ENCODE results near the gene CGNL1.

CGNL1 gene

GRCh38 chr15:57375827-57376695 is at the start of gene CGNL1:
TSS of gene CGNL1 (plus strand) at chr15:57376505. CDS start at chr15:57438000, 61,495 bp downstream.
- Histone ChIP-seq H4K20me1 (ENCODE audit: insufficient read depth) (no peaks in the 10 kb centered on the region), H3K4me3 (IDR thresholded peaks at IDR 0.05; ENCODE audit: insufficient read depth, low read depth, low read length) (no peak within 1 kb of the TSS), H3K27ac (no peak within 1 kb of the TSS), H3K36me3 (ENCODE audit: insufficient read depth) (no peaks in the 10 kb centered on the region), H3K4me2 (no peak within 1 kb of the TSS), H3K9ac (no peak within 1 kb of the TSS), H2AFZ (ENCODE audit: low read depth) (no peak within 1 kb of the TSS), H3K4me1 (ENCODE audit: low read depth, poor library complexity, severe bottlenecking) (no peaks in the 10 kb centered on the region), H3K79me2 (ENCODE audit: insufficient read depth, low read depth) (no peaks in the 10 kb centered on the region), H3K27me3 (ENCODE audit: insufficient read depth, low read depth) (no peaks in the 10 kb centered on the region)
- no peak for TF ChIP-seq CTCF (conservative IDR thresholded peaks at IDR 0.05; ENCODE audit: low read depth, low read length)

GRCh38 chr15:57327985-57328471 is 48.3 kb upstream of the CGNL1 start:
- H3K4me1 ChIP-seq (ENCODE audit: low read depth, poor library complexity, severe bottlenecking) = no peaks in the 10 kb centered on the region
- no peak for TF ChIP-seq CTCF (conservative IDR thresholded peaks at IDR 0.05; ENCODE audit: low read depth, low read length)
- no peaks in the 10 kb centered on the region for H4K20me1 ChIP-seq (ENCODE audit: insufficient read depth)
- H3K4me2 ChIP-seq = no peak overlapping the region
- H3K79me2 ChIP-seq (ENCODE audit: insufficient read depth, low read depth) = no peaks in the 10 kb centered on the region
- H3K27ac ChIP-seq = no peak overlapping the region
- H3K9ac ChIP-seq = no peak overlapping the region
- H3K27me3 ChIP-seq (ENCODE audit: insufficient read depth, low read depth) = no peaks in the 10 kb centered on the region
- H3K4me3 ChIP-seq (IDR thresholded peaks at IDR 0.05; ENCODE audit: insufficient read depth, low read depth, low read length) = no peak overlapping the region
- no peaks in the 10 kb centered on the region for H3K36me3 ChIP-seq (ENCODE audit: insufficient read depth)
- H2AFZ ChIP-seq (ENCODE audit: low read depth) = no peak overlapping the region

- H3K36me3 ChIP-seq (ENCODE audit: insufficient read depth) = no peaks in the 10 kb centered on the region
- H3K79me2 ChIP-seq (ENCODE audit: insufficient read depth, low read depth) = no peaks in the 10 kb centered on the region
- no peak overlapping the region for H3K9ac ChIP-seq
- H3K4me3 ChIP-seq (IDR thresholded peaks at IDR 0.05; ENCODE audit: insufficient read depth, low read depth, low read length) = no peak overlapping the region
- H3K4me2 ChIP-seq = no peak overlapping the region
- H2AFZ ChIP-seq (ENCODE audit: low read depth) = no peak overlapping the region
- H4K20me1 ChIP-seq (ENCODE audit: insufficient read depth) = no peaks in the 10 kb centered on the region
- H3K27ac ChIP-seq = no peak overlapping the region
- H3K4me1 ChIP-seq (ENCODE audit: low read depth, poor library complexity, severe bottlenecking) = no peaks in the 10 kb centered on the region
- no peak for TF ChIP-seq CTCF (conservative IDR thresholded peaks at IDR 0.05; ENCODE audit: low read depth, low read length)
- no peaks in the 10 kb centered on the region for H3K27me3 ChIP-seq (ENCODE audit: insufficient read depth, low read depth)
These were observed 47.8 kb upstream of the CGNL1 start for GRCh38 chr15:57328479-57328878.

- no peak overlapping the region for H3K27ac ChIP-seq
- no peak overlapping the region for H3K4me3 ChIP-seq (IDR thresholded peaks at IDR 0.05; ENCODE audit: insufficient read depth, low read depth, low read length)
- no peak overlapping the region for H3K9ac ChIP-seq
- no peak for TF ChIP-seq CTCF (conservative IDR thresholded peaks at IDR 0.05; ENCODE audit: low read depth, low read length)
- H3K36me3 ChIP-seq (ENCODE audit: insufficient read depth) = no peaks in the 10 kb centered on the region
- H3K27me3 ChIP-seq (ENCODE audit: insufficient read depth, low read depth) = no peaks in the 10 kb centered on the region
- H4K20me1 ChIP-seq (ENCODE audit: insufficient read depth) = no peaks in the 10 kb centered on the region
- H3K79me2 ChIP-seq (ENCODE audit: insufficient read depth, low read depth) = no peaks in the 10 kb centered on the region
- no peak overlapping the region for H3K4me2 ChIP-seq
- no peak overlapping the region for H2AFZ ChIP-seq (ENCODE audit: low read depth)
- H3K4me1 ChIP-seq (ENCODE audit: low read depth, poor library complexity, severe bottlenecking) = no peaks in the 10 kb centered on the region
These were observed 47.4 kb upstream of the CGNL1 start for GRCh38 chr15:57328897-57329296.

All from KMS-11 (cell line).